Motor neuron (in vitro differentiated cells): ENCODE measurements around the gene LIF. TPM values are rescaled to one million over a fixed set of nuclear protein-coding genes. Genes with fewer than 3 reads are reported as not detected.
"Not testable (repeated sequence)": the region's sequence is repeated elsewhere in the genome, so short reads cannot be mapped to it uniquely, and the experiment has no call there.

ENCODE experiments used
- ATAC-seq, 8 experiments: fragments of 200-7000 bp; cut with Tn5 transposase; replicated peaks in 6 of 8; 2 replicates each; pipeline ENCODE4 v1.8.0; 2021; ENCODE audit warnings: mild to moderate bottlenecking in 8 of 8, moderate library complexity in 8 of 8
- H3K27ac ChIP-seq, 2 donors: fragments of 250-450 bp; sonication (Bioruptor Pico); 2 replicates each; pipeline ENCODE4 v1.9.0; 2021; ENCODE audit warnings: antibody characterized with exemption in 2 of 2, mild to moderate bottlenecking in 2 of 2, moderate library complexity in 1 of 2
- H3K4me1 ChIP-seq, 2 donors: fragments of 250-450 bp; sonication (Bioruptor Pico); replicated peaks in 1 of 2; 2 replicates each; pipeline ENCODE4 v1.6.1; 2021; ENCODE audit warnings: antibody characterized with exemption in 2 of 2, mild to moderate bottlenecking in 2 of 2, moderate library complexity in 1 of 2
- H3K4me3 ChIP-seq, 5 donors: fragments of 250-450 bp; sonication (Bioruptor Pico); 2 replicates each; pipeline ENCODE4 v1.9.0; 2021; ENCODE audit warnings: antibody characterized with exemption in 5 of 5, mild to moderate bottlenecking in 5 of 5, moderate library complexity in 4 of 5
- WGBS, 10 experiments: fragments of 450-650 bp; shearing (Covaris generic); methylation state at CpG; one replicate each; pipeline ENCODE4 v1.0.0; 2022; 5-methylcytosine and 5-hydroxymethylcytosine counted together
- in situ Hi-C, 9 experiments: fragments of 400-800 bp; cut with MboI; loops; one replicate each; pipeline ENCODE4 v1.15.0; 2021; ENCODE audit warnings: low sequenced_read_pairs in 9 of 9, low pct_unique_long_range_greater_than_20kb in 2 of 9; ENCODE audit not compliant: unreplicated experiment in 9 of 9
- total RNA-seq, 8 experiments: library from RNA; unstranded; fragments of 300-600 nt; gene quantifications; 2 replicates each; pipeline versions ENCODE4 v1.2.3 to v1.2.4, GENCODE V29; 2022

LIF gene
- total RNA-seq, 8 experiments from 2014 or later, result 0.81 to 14.8 (median 4.3) TPM

DNA sequence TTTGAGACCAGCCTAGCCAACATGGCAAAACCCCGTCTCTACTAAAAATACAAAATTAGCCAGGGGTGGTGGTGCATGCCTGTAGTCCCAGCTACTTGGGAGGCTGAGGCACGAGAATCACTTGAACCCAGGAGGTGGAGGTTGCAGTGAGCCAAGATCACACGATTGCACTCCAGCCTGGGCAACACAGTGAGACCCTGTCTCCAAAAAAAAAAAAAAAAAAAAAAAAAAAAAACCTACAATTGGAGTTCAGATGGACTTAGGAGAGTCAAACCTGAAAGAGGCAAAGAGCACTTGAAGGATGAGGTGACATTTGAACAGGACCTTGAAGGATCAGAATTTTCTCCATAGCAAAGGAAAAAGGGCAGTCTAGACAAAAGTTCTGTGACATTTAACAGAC is 12.2 kb downstream of the LIF start:
- ATAC-seq, H3K4me3 ChIP-seq, H3K27ac ChIP-seq: not testable (repeated sequence)
- WGBS, 10 experiments, result 72 to 100% (median 90%) methylated on average over 1 to 3 of the region's 3 CpGs; no CpG with 5 or more reads in 3 of the 10 experiments
- H3K4me1 ChIP-seq, result peaks cover 42% of the 10 kb centered on the region in 2 donors
- in situ Hi-C loops, result loop anchor here in 1 of 9 experiments (25.0 kb wide), 1 partner anchor 122 kb away; no protein-coding TSS in a partner anchor

DNA sequence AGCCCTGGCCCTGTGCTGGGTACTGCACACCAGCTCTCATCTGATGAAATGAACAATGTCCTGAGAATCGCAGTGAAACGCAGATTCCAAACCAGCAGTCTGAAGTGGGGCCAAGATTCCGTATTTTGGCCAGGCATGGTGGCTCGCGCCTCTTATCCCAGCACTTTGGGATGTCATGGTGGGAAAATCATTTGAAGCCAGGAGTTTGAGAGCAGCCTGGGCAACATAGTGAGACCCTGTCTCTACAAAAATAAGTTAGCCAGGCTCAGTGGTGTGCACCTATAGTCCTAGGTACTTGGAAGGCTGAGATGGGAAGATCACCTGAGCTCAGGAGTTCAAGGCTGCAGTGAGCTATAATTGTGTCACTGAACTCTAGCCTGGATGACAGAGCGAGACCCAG is 13.0 kb downstream of the LIF start:
- peaks cover 42% of the 10 kb centered on the region in 2 donors for H3K4me1 ChIP-seq
- H3K4me3 ChIP-seq, result no peak overlapping the region
- H3K27ac ChIP-seq, result no peak overlapping the region
- ATAC-seq, result no peak
- 18 to 100% (median 95%) methylated on average over 1 to 4 of the region's 6 CpGs; no CpG with 5 or more reads in 4 of the 10 experiments for WGBS, 10 experiments
- in situ Hi-C loops, result loop anchor here in 1 of 9 experiments (25.0 kb wide), 1 partner anchor 121 kb away; no protein-coding TSS in a partner anchor

DNA sequence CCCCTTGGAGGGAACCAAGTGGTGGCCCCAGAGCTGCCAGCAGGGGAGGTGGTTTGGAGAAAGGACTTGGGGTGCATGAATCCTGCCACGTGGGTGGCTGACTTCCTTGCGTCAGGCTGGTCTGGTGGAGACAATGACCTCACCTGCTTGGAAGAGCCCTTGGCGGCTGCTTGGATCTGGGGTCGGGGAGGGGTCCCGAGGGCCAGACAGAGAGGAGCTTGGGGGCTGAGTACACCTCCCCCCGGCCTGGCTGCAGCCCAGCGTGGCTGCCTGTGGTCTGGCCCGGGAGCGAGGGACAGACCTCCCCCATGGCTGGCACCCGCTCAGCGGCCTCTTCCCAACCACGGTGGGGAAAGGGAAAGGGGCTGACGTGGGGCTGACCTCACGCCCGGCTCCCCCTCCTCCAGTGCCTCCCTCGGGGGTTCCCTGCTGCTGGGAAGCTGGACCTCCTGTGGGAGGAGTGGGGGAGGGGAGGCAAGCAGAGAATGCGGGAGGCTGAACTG is 13.8 kb downstream of the LIF start:
- ATAC-seq, result peak in 4 of 8 experiments; percentile 3 to 30 (median 10)
- no peak overlapping the region for H3K4me3 ChIP-seq
- H3K27ac ChIP-seq, result no peak overlapping the region
- 20% methylated on average over 1 of the region's 17 CpGs; no CpG with 5 or more reads in 9 of the 10 experiments for WGBS, 10 experiments
- H3K4me1 ChIP-seq, result peaks cover 40 to 43% of the 10 kb centered on the region in 2 donors
- in situ Hi-C loops, result loop anchor here in 1 of 9 experiments (25.0 kb wide), 1 partner anchor 120 kb away; no protein-coding TSS in a partner anchor

DNA sequence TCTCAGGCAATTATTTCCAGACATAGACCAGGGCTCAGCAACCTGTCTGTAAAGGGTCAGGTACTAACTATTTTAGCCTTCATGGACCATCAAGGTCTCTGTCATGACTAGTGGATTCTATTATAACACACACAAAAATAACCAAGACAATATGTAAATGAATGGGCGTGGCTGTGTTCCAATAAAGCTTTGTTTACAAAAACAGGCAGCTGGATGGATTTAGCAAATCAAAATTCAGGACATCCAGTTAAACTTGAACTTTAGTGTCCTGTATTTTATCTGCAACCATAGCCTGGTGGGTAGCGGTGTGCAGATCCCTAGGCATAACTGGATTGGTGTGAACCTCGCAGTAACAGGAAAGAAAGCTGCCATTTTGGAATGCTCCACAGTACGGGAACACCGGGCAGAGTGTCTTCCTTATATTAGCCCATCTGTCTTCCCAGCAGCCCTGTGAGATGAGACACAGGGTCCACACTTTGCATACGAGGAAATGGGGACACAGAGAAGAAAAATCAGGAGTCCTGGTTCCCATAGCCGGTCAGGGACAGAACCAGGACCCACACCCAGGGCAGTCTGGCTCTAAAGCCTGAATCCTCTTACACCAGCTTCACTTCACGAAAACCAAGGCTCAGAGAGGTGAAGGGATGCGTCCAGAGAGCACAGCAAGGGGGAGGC is 15.6 kb downstream of the LIF start:
- WGBS, 10 experiments, result 47 to 85% (median 76%) methylated on average over 2 to 7 of the region's 9 CpGs; no CpG with 5 or more reads in 1 of the 10 experiments
- no peak for ATAC-seq

DNA sequence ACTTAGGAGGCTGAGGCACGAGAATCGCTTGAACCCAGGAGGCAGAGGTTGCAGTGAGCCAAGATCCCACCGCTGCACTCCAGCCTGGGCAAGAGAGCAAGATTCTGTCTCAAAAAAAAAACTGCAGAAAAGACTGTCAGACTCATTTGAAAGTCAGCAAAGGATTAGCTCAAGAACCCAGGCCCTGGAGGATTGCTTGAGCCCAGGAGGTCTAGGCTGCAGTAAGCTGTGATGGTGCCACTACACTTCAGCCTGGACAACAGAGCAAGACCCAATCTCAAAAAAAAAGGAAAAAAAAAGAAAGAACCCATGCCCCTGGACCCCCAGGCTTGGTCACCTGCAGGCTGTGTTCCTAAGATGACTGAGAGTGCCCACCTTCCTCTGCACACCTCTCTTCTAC is 16.2 kb downstream of the LIF start:
- ATAC-seq, result no peak
- in situ Hi-C loops, result loop anchor here in 1 of 9 experiments (25.0 kb wide), 1 partner anchor 118 kb away; no protein-coding TSS in a partner anchor
- WGBS, 10 experiments, result 40 to 91% methylated on average over 2 to 3 of the region's 3 CpGs; no CpG with 5 or more reads in 8 of the 10 experiments
- Histone ChIP-seq H3K27ac (no peak overlapping the region), H3K4me1 (peaks cover 32 to 36% of the 10 kb centered on the region in 2 donors), H3K4me3 (no peak overlapping the region)

More for the DNA sequence above, 15.6 kb downstream of the LIF start:
- H3K27ac ChIP-seq, result no peak overlapping the region
- no peak overlapping the region for H3K4me3 ChIP-seq
- H3K4me1 ChIP-seq, result peaks cover 38 to 42% of the 10 kb centered on the region in 2 donors
- in situ Hi-C loops, result loop anchor here in 1 of 9 experiments (25.0 kb wide), 1 partner anchor 119 kb away; no protein-coding TSS in a partner anchor

DNA sequence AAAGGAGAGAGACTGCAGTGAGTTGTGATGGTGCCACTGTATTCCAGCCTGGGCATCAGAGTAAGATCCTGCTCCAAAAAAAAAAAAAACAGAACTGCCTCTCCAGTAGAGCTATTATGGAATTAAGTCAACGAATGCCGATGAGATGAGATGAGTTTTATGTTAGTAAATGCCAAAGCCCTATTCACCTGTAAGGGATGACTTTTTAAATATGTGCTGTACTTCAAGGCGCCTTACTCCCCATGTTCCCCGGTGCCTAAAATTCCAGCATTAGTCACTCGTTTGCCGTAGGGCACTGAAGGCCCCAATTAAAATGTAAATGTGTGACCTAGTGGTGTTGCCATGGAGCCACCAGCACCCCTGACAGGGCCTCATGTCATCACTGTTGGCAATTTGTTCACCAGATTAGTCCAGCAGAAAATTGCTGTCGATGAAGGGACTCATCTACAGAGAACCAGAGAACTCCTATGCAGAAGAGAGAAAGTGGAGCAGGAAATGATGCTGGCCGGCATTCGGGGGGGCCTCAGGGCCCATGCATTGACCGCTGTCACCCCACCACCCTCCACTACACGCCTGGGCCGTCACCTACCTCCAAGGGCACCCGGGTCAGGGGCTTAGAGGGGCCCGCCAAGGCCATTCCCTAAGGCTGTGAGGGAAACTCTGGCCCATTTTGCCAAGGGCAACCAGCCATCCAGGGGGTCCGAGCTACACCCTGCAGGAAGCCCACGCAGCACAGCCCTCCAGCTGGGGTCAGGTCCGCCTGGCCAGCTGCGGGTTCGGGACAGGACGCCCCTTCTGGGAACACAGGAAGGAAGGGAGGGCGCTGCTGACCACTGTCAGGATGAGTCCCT is 17.8 kb downstream of the LIF start:
- peak overlapping the region; percentile 75 to 81 for H3K27ac ChIP-seq
- no peak overlapping the region for H3K4me3 ChIP-seq
- in situ Hi-C loops, result loop anchor here in 1 of 9 experiments (25.0 kb wide), 1 partner anchor 116 kb away; no protein-coding TSS in a partner anchor
- peaks cover 26 to 28% of the 10 kb centered on the region in 2 donors for H3K4me1 ChIP-seq
- whole genome bisulfite sequencing, 10 experiments, result 16 to 76% (median 37%) methylated on average over 2 to 12 of the region's 21 CpGs
- peak; percentile 23 to 88 (median 86) for ATAC-seq

DNA sequence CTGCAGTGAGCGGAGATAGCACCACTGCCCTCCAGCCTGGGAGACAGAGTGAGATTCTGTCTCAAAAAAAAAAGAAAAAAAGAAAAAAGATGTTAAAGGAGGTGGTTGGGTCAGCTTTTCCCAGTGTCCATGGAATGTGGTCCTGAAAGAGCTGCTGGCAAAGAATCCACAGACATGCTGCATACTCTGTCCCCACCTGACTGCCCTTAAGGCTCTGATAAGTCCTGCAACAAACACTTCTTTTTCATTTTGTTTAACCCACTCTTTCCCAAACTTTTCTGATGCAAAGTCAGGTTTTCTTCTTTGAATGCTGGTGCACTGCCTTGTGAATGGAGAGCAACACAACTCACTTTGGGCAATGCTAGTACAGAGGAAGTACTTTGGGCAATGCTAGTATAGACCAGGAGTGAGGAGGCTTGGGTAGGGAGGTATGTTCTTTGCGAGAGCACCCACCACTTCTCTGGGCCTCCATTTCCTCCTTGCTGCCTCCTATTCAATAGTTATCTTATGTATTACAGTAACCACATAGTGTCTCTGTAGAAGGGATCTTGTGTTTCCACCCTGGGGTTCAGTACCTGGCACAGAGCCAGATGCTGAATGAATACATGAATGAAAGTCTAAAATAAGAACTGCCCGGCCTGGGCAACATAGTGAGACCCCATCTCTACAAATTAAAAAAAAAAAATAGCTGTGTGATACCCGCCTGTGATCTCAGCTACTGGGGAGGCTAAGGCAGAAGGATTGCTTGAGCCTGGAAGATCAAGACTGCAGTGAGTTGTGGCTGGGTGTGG is 18.9 kb downstream of the LIF start:
- Histone ChIP-seq H3K4me3 (no peak overlapping the region), H3K27ac (no peak overlapping the region), H3K4me1 (peaks cover 19 to 23% of the 10 kb centered on the region in 2 donors)
- in situ Hi-C loops, result loop anchor here in 1 of 9 experiments (25.0 kb wide), 1 partner anchor 115 kb away; no protein-coding TSS in a partner anchor
- 80 to 100% (median 100%) methylated on average over 1 to 3 of the region's 4 CpGs; no CpG with 5 or more reads in 1 of the 10 experiments for WGBS, 10 experiments
- no peak for ATAC-seq

DNA sequence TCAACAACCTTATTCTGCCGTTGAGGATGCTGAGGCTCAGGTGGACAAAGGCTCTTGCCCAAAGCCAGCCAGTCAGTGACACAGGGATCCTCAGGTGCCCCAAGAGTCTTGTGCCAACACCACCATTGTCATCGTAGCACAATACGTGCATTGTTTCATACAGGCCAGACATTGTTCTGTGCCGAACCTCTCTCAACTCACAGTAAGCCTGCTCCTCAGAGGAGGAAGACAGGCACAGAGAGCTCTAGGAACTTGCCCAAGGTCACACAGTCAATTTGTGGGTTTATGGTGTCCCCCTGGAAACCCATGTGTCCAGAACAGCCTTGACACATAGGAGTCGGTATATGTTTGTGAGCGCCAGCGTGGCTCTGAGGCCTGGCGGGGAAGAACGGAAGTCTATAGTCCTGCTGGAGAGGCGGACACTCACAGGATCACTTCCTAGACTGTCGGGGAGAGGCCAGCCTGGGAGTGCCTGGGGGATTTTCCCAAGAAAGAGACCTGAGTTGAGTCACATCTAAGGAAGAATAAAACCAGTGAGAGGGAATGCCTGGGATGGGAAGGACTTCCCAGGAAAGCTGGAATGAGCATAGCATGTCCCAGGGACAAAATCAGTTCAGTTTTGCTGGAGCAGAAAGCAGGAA is 20.2 kb downstream of the LIF start:
- no peak for ATAC-seq
- in situ Hi-C loops, result loop anchor here in 1 of 9 experiments (25.0 kb wide), 1 partner anchor 114 kb away; no protein-coding TSS in a partner anchor
- peaks cover 16 to 17% of the 10 kb centered on the region in 2 donors for H3K4me1 ChIP-seq
- WGBS, 10 experiments, result 88 to 99% (median 91%) methylated on average over 2 to 8 of the region's 11 CpGs; no CpG with 5 or more reads in 4 of the 10 experiments
- no peak overlapping the region for H3K27ac ChIP-seq
- H3K4me3 ChIP-seq, result no peak overlapping the region

DNA sequence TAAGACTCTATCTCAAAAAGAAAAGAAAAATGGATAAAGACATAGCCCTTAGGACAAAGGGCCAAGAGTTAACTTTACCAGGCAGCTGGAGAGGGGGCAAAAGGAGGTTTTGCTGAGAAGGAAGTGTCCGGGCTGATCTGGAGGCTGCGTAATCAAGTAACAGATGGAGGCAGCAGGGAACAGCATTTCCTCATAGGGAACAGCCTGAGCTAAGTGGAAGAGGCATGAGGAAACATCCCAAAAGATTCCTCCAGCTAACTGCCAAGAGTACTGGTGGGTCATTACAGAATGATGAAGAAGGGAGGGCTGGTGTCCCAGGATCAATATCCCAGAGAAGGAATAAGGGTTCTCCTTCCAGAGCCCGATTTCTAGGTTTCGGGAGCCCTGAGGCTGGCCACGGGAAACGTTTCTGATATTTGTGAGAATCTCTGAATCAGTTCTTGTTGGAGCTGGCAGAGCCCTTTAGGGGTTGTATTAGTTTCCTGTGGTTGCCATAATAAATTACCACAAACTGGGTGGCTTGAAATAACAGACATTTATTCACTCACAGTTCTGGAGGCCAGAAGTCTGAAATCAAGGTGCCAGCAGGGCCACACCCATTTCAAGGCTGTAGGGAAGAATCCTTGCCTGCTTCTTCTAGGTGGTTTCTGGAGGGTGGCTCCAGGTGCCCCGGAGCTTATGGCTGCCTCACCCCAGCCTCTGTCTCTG is 21.2 kb downstream of the LIF start:
- no peak for ATAC-seq
- peaks cover 16 to 17% of the 10 kb centered on the region in 2 donors for H3K4me1 ChIP-seq
- in situ Hi-C loops, result loop anchor here in 1 of 9 experiments (25.0 kb wide), 1 partner anchor 113 kb away; no protein-coding TSS in a partner anchor
- no peak overlapping the region for H3K4me3 ChIP-seq
- WGBS, 10 experiments, result 80 to 100% (median 94%) methylated on average over 1 to 5 of the region's 7 CpGs; no CpG with 5 or more reads in 4 of the 10 experiments
- no peak overlapping the region for H3K27ac ChIP-seq

DNA sequence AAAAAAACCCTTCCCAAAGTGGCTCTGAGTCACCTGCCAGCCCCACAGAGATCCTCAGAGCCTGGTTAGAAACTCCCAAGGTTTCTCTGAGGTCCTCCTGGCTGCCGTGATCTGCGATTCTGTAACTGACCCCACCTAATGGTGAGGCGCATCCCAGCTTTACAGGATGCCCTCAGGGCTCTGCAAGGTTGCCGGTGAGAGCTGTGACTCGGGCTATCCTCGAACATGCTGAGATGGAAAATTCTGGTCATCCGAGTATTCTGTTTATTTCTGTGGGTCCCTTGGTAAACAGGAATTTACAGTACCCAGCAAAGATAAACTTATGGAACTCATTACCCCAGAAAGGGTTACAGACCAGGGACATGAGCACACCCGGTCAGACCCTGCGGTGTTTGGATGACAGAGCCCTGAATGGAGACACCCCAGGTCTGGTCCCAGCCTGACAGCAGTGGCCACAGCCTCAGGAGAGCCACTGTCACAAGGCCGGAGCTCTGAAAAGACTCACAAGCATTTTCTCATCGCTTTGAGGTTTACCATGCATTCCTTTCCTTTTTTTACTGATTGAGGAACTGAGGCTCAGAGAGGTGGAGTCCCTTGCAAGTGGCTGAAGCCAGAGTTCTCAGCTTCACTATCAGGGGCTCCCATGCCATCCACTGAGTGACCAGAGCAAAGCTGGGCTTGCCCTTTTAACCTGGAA is 22.2 kb downstream of the LIF start:
- H3K4me3 ChIP-seq, result no peak overlapping the region
- H3K4me1 ChIP-seq, result peaks cover 13 to 15% of the 10 kb centered on the region in 2 donors
- no peak overlapping the region for H3K27ac ChIP-seq
- in situ Hi-C loops, result no loop called here
- 8 to 82% (median 30%) methylated on average over 2 to 9 of the region's 11 CpGs; no CpG with 5 or more reads in 3 of the 10 experiments for WGBS, 10 experiments
- ATAC-seq, result peak in 7 of 8 experiments; percentile 3 to 43 (median 23)
